Hepatocyte (in vitro differentiated cells): Measurements from ENCODE around the gene LURAP1L. TPM values are rescaled to one million over a fixed set of nuclear protein-coding genes. Genes with fewer than 3 reads are reported as not detected.

Source experiments
- DNase-seq: peaks from one replicate; pipeline ENCODE4 v3.0.0-alpha.2; 2016; ENCODE audit warnings: low spot score
- H2AFZ ChIP-seq: fragments of 200-600 bp; sonication (generic); 2 replicates; pipeline ENCODE4 v1.6.0; 2016; ENCODE audit warnings: antibody characterized with exemption, mild to moderate bottlenecking
- H3K27ac ChIP-seq: fragments of 200-600 bp; sonication (generic); 2 replicates; pipeline ENCODE4 v1.5.1; 2016; ENCODE audit warnings: mild to moderate bottlenecking
- H3K27me3 ChIP-seq: fragments of 200-600 bp; sonication (generic); 2 replicates; pipeline ENCODE4 v1.6.1; 2016
- H3K36me3 ChIP-seq: fragments of 200-600 bp; sonication (generic); replicated peaks from 2 replicates; pipeline ENCODE4 v1.5.1; 2016; ENCODE audit warnings: low read depth; ENCODE audit not compliant: insufficient read depth
- H3K4me1 ChIP-seq: fragments of 200-600 bp; sonication (generic); 2 replicates; pipeline ENCODE4 v1.5.1; 2016; ENCODE audit warnings: mild to moderate bottlenecking, moderate library complexity; ENCODE audit not compliant: insufficient read depth
- H3K4me2 ChIP-seq: fragments of 200-600 bp; sonication (generic); 2 replicates; pipeline ENCODE4 v1.6.0; 2016
- H3K4me3 ChIP-seq: fragments of 200-600 bp; sonication (generic); 2 replicates; pipeline ENCODE4 v1.5.1; 2016; ENCODE audit warnings: mild to moderate bottlenecking
- H3K79me2 ChIP-seq: fragments of 200-600 bp; sonication (generic); 2 replicates; pipeline ENCODE4 v1.6.0; 2017; ENCODE audit warnings: mild to moderate bottlenecking
- H3K9me2 ChIP-seq: fragments of 200-600 bp; sonication (generic); replicated peaks from 2 replicates; pipeline ENCODE4 v1.6.0; 2017; ENCODE audit warnings: mild to moderate bottlenecking; ENCODE audit not compliant: insufficient read depth
- H3K9me3 ChIP-seq: fragments of 200-600 bp; sonication (generic); 2 replicates; pipeline ENCODE4 v1.5.1; 2016; ENCODE audit warnings: low read depth, mild to moderate bottlenecking
- H4K20me1 ChIP-seq: fragments of 200-600 bp; sonication (generic); 2 replicates; pipeline ENCODE4 v1.6.0; 2016; ENCODE audit warnings: mild to moderate bottlenecking; ENCODE audit not compliant: insufficient read depth, poor library complexity, severe bottlenecking
- EZH2 ChIP-seq: fragments of 200-600 bp; sonication (generic); IDR thresholded peaks from 2 replicates; pipeline ENCODE4 v1.6.1; 2016; ENCODE audit warnings: antibody characterized with exemption, mild to moderate bottlenecking, borderline replicate concordance
- EZH2phosphoT487 ChIP-seq: fragments of 200-600 bp; sonication (generic); IDR thresholded peaks from one replicate; pipeline ENCODE4 v1.6.1; 2018; ENCODE audit warnings: antibody characterized with exemption, mild to moderate bottlenecking, low read depth, moderate library complexity; ENCODE audit not compliant: unreplicated experiment, severe bottlenecking
- WGBS: methylation state at CpG from one replicate; pipeline ENCODE4 v1.1.6; 2016; ENCODE audit warnings: low lambda C conversion rate; ENCODE audit errors: missing lambda C conversion rate; 5-methylcytosine and 5-hydroxymethylcytosine counted together
- polyA plus RNA-seq: library from polyadenylated mRNA; unstranded; fragments of >200 nt; fragmentation: Nextera tagmentation; extraction: Ambion mirVana; gene quantifications from 2 replicates; pipeline ENCODE4 v1.2.1, GENCODE V29; 2016
- total RNA-seq: library from RNA; depleted of rRNA; stranded (reverse); fragments of >200 nt; gene quantifications from 2 replicates; pipeline ENCODE4 v1.2.3, GENCODE V29; 2014
- TF ChIP-seq, protein P1 (sequence below): fragments of 200-600 bp; sonication (generic); IDR thresholded peaks from 2 replicates; pipeline ENCODE4 v1.5.1; 2016; ENCODE audit warnings: antibody characterized with exemption, mild to moderate bottlenecking; ENCODE audit not compliant: poor library complexity

Gene LURAP1L
- total and polyA plus RNA-seq, 2 experiments from 2014 or later: 36.1 to 37.6 TPM

DNA sequence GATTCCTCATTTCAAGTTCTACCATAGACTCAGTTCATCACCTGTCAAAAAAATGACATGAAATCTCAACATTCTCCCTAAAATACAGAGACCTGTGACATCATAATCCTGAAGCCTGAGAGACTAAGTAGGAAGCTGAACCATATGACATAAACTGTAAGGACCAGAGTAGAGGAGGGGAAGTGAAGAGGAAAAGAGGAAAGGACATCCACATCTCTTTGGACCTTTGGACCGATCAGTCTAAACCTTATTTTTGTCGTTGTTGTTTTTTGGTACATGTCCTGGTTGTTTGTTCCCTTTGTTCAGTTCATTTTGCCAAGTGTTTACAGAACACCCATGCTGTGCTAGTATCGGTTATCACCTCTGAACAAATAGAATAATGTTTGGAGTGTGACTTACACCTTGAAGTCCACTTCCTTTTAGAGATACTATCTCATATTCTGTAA, 41.9 kb downstream of the LURAP1L start:
- Histone ChIP-seq H3K27ac (peak overlapping the region; percentile 95), H3K9me2 (no peaks in the 10 kb centered on the region), H3K36me3 (no peaks in the 10 kb centered on the region), H2AFZ (no peak overlapping the region), H3K9me3 (no peaks in the 10 kb centered on the region), H3K79me2 (peaks cover 38% of the 10 kb centered on the region), H4K20me1 (no peaks in the 10 kb centered on the region), H3K4me2 (peak overlapping the region; percentile 24), H3K27me3 (no peaks in the 10 kb centered on the region), H3K4me1 (peaks cover 47% of the 10 kb centered on the region), H3K4me3 (no peak overlapping the region)
- TF ChIP-seq EZH2 (no peak), EZH2phosphoT487 (no peak)
- TF ChIP-seq, protein P1, sequence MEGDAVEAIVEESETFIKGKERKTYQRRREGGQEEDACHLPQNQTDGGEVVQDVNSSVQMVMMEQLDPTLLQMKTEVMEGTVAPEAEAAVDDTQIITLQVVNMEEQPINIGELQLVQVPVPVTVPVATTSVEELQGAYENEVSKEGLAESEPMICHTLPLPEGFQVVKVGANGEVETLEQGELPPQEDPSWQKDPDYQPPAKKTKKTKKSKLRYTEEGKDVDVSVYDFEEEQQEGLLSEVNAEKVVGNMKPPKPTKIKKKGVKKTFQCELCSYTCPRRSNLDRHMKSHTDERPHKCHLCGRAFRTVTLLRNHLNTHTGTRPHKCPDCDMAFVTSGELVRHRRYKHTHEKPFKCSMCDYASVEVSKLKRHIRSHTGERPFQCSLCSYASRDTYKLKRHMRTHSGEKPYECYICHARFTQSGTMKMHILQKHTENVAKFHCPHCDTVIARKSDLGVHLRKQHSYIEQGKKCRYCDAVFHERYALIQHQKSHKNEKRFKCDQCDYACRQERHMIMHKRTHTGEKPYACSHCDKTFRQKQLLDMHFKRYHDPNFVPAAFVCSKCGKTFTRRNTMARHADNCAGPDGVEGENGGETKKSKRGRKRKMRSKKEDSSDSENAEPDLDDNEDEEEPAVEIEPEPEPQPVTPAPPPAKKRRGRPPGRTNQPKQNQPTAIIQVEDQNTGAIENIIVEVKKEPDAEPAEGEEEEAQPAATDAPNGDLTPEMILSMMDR: no peak
- no peak for DNase-seq
- 61% methylated on average over 3 of the region's 3 CpGs for WGBS

DNA sequence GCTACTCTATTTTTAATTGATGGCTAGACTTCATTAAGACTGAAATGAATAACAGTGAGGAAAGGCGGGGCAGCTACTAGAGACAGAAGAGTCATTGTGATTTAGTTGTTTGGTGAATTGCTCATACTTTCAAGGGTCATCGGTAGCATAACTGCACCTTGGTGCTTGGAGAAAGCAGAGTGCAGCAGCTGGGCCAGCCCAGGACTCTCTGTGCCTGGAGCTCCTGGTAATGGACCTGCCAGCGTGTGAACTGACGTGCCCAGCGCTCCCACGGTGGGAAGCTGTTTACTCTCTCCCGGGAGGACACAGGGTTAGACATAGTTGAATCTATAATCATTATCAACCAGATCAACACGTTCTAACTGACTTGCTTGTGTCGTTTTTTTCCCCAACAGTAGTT, 42.9 kb downstream of the LURAP1L start:
- Histone ChIP-seq H3K9me3 (no peaks in the 10 kb centered on the region), H3K4me2 (peak overlapping the region; percentile 24), H3K9me2 (no peaks in the 10 kb centered on the region), H3K4me1 (peaks cover 47% of the 10 kb centered on the region), H3K27me3 (no peaks in the 10 kb centered on the region), H4K20me1 (no peaks in the 10 kb centered on the region), H3K79me2 (peaks cover 29% of the 10 kb centered on the region), H2AFZ (no peak overlapping the region), H3K4me3 (no peak overlapping the region), H3K27ac (peak overlapping the region; percentile 95), H3K36me3 (no peaks in the 10 kb centered on the region)
- WGBS: 52% methylated on average over 9 of the region's 9 CpGs
- no peak for TF ChIP-seq EZH2
- TF ChIP-seq, protein P1: no peak
- no peak for TF ChIP-seq EZH2phosphoT487
- peak; percentile 54 for DNase-seq

DNA sequence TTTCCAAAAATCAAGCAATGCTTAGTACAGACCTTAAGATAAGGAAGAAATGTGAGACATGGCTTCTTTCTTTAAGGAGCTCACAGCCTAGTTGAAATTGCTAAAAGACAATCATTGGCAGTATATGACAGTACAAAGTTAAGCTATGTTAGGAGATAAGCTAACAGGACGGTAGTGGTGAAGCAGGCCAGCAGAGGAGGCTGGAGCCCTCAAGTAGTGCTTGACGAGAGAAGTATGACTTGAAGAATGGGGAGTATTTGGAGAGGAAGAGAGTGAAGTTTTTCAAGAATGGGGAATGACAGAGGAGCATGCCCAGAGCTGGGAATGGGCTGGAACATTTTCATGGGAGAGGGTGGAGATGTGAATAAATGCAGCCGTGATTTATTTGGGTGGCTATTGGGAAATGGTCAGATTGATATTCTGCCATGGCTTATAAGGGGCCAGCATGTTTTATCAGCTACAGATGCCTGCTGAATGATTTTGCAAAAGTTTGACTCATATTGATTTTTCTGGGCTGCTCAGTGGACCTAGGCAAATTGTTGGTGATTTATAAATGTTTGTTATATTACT, 43.7 kb downstream of the LURAP1L start:
- no peaks in the 10 kb centered on the region for H3K9me2 ChIP-seq
- no peaks in the 10 kb centered on the region for H3K27me3 ChIP-seq
- H3K36me3 ChIP-seq: no peaks in the 10 kb centered on the region
- peaks cover 43% of the 10 kb centered on the region for H3K4me1 ChIP-seq
- no peak overlapping the region for H3K4me3 ChIP-seq
- H4K20me1 ChIP-seq: no peaks in the 10 kb centered on the region
- peak overlapping the region; percentile 24 for H3K4me2 ChIP-seq
- 69% methylated on average over 3 of the region's 3 CpGs for WGBS
- peak; percentile 55 for DNase-seq
- peaks cover 28% of the 10 kb centered on the region for H3K79me2 ChIP-seq
- TF ChIP-seq EZH2phosphoT487 (no peak), EZH2 (no peak)
- TF ChIP-seq, protein P1: peak; percentile 35
- no peaks in the 10 kb centered on the region for H3K9me3 ChIP-seq
- H2AFZ ChIP-seq: no peak overlapping the region
- H3K27ac ChIP-seq: peak overlapping the region; percentile 95
